Neural crest cell (in vitro differentiated cells): ENCODE measurements around the gene SPDYC. TPM values are rescaled to one million over a fixed set of nuclear protein-coding genes. Genes with fewer than 3 reads are reported as not detected.
A peak's percentile ranks its signal among the peaks of the same experiment; 100 is the strongest.

ENCODE experiments used
- DNase-seq: peaks from one replicate; pipeline ENCODE4 v3.0.0; 2021; ENCODE audit warnings: low read depth, mixed read lengths, low spot score
- H3K27ac Mint-ChIP-seq: one replicate; pipeline ENCODE4 v1.8.0; 2021; ENCODE audit warnings: mild to moderate bottlenecking, mixed read lengths; ENCODE audit not compliant: unreplicated experiment
- H3K27me3 Mint-ChIP-seq: 2 replicates; pipeline ENCODE4 v1.8.0; 2021; ENCODE audit warnings: low read depth, mild to moderate bottlenecking, mixed read lengths
- H3K36me3 Mint-ChIP-seq: 2 replicates; pipeline ENCODE4 v1.8.0; 2021; ENCODE audit warnings: low read depth, mild to moderate bottlenecking, mixed read lengths
- H3K4me1 Mint-ChIP-seq: 2 replicates; pipeline ENCODE4 v1.8.0; 2021; ENCODE audit warnings: mixed read lengths
- H3K4me3 Mint-ChIP-seq: one replicate; pipeline ENCODE4 v1.8.0; 2021; ENCODE audit warnings: mild to moderate bottlenecking, mixed read lengths
- H3K9me3 Mint-ChIP-seq: 2 replicates; pipeline ENCODE4 v1.8.0; 2021; ENCODE audit warnings: mixed read lengths
- CTCF ChIP-seq: fragments of 200-600 bp; sonication (generic); conservative IDR thresholded peaks from 2 replicates; pipeline ENCODE4 v1.5.0; 2021; ENCODE audit warnings: antibody characterized with exemption, mild to moderate bottlenecking
- total RNA-seq: library from RNA; stranded (reverse); gene quantifications from 2 replicates; pipeline ENCODE4 v1.2.1, GENCODE V29; 2021

Gene SPDYC
- total RNA-seq, 1 donor from 2014 or later: not detected

DNA sequence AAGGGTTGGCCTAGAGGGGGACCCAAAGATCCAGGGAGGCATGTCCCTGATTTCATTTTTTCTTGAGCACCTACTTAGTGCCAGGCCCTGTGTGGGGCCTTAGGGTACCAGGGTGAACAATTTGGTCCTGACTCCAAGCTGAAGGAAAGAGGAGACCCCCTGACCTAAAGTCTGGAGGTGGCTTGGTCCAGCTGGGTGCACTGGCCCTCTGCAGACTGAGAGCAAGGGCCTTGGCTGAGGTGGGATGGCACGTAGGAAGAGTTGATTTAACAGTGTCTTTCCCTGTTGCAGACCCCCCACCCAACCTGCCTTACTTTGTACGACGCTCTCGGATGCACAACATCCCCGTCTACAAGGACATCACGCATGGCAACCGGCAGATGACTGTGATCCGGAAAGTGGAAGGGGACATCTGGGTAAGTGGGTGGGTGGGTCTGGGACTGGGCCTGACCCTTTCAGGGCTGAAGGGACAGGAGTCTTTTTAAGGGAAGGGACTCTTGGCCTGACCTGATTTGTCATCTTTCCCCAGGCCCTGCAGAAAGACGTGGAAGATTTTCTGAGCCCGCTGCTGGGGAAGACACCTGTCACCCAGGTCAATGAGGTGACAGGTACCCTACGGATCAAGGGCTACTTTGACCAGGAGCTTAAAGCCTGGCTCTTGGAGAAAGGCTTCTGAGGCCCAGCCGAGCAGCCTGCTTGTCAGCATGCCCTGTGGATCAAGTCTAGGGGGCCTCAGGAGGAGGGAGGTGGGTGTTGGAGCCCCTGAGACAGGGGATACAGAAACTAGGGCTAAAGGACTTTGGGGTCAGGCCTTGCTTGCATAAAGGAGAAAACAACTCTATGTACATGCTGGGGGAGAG, 44.6 kb upstream of the SPDYC start:
- DNase-seq: no peak
- peak overlapping the region; percentile 57 for H3K4me3 Mint-ChIP-seq

GRCh38 chr11:65126624-65127274, 43.3 kb upstream of the SPDYC start:
- peaks cover 10% of the 10 kb centered on the region for H3K36me3 Mint-ChIP-seq
- DNase-seq: no peak
- peak overlapping the region; percentile 57 for H3K4me3 Mint-ChIP-seq
- H3K27me3 Mint-ChIP-seq: no peaks in the 10 kb centered on the region
- H3K9me3 Mint-ChIP-seq: no peaks in the 10 kb centered on the region
- no peak for TF ChIP-seq CTCF
- H3K27ac Mint-ChIP-seq: no peak overlapping the region
- H3K4me1 Mint-ChIP-seq: peaks cover 16% of the 10 kb centered on the region

More for the DNA sequence above, 44.6 kb upstream of the SPDYC start:
- no peak for TF ChIP-seq CTCF
- H3K27ac Mint-ChIP-seq: no peak overlapping the region
- H3K9me3 Mint-ChIP-seq: no peaks in the 10 kb centered on the region
- peaks cover 25% of the 10 kb centered on the region for H3K4me1 Mint-ChIP-seq
- no peaks in the 10 kb centered on the region for H3K27me3 Mint-ChIP-seq
- peaks cover 13% of the 10 kb centered on the region for H3K36me3 Mint-ChIP-seq

DNA sequence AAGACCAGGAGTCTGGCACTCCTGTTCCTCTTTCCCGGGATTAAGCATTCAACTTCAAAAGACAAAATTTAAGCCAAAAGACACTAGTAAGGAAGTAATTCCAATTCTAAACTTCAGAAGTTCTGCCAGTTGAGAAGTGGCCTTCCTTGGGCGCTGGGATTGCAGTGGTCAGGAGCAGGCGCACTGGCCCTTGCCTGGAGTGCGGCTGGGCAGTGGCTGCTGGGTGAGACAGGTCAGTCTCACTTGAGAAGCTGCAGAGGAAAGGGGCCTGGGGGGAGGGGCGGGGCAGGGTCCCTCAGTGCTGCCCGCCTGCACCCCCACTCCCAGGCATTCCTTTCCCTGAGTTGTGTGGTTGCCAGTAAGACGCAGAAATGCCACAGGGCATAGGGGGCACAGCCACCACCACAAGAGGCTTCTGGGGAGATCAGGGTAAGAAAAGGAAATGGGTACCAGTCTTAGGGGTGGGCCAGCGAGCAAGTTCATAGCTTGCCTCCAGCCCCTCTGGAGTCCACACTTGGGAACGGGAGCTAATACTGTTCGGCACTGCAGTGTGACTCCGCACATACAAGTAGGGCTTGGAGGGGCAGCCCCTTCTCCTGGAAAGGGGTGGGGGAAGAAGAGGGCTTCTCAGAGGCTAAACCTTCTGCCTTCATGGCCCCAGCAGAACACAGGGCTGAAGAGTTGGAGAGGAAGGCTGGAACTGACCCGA, 42.4 kb upstream of the SPDYC start:
- no peak for DNase-seq

DNA sequence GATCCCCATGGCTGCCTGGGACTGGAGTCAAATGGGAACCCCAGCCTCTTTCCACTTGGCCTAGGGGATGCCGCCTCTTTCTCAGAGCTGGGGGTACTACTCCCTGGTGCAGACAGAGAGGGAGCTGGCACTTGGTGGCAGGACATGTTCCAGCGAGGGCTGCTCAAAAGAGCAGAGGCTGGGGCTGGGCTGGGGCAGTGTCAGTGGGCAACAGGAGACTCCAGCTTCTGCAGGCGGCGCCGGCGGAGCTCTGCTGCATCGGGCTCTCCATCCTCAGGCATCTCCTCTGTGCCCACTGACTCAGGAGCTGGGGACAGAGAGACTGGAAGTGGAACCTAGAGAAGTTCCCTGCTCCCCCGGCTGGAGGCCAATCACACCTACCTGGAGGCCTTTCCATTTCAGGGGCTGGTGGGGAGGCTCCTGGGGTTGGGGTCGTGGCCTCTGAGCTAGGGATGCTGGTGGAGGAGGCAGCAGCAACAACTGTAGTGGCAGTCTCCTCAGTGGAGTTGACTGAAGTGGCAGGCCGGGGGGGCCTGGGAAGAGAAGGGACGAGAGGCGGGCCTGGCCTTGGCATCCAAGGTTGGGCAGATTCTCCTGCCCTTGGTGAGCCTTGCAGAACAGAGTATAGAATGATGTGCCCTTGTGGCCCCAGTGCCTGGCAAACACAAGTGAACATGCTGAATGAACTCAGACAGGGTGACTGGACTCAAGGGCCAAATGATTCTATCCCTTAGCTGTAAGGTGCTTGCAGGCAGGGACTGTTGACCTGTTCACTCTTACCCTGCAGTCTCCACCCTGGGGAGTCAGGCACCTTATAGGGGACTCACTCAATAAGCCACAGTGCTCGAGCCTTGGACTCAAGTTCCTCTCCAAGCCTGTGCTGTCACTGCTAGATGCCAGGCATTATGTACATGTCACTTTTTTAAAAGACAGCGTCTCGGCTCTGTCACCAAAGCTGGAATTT, 41.6 kb upstream of the SPDYC start:
- no peak overlapping the region for H3K27ac Mint-ChIP-seq
- H3K4me1 Mint-ChIP-seq: peaks cover 12% of the 10 kb centered on the region
- H3K9me3 Mint-ChIP-seq: no peaks in the 10 kb centered on the region

More for the DNA sequence above, 42.4 kb upstream of the SPDYC start:
- H3K4me3 Mint-ChIP-seq: peak overlapping the region; percentile 49
- no peak overlapping the region for H3K27ac Mint-ChIP-seq
- no peak for TF ChIP-seq CTCF
- H3K27me3 Mint-ChIP-seq: no peaks in the 10 kb centered on the region
- no peaks in the 10 kb centered on the region for H3K9me3 Mint-ChIP-seq
- H3K4me1 Mint-ChIP-seq: peaks cover 8% of the 10 kb centered on the region
- H3K36me3 Mint-ChIP-seq: peaks cover 4% of the 10 kb centered on the region

More for the DNA sequence above, 41.6 kb upstream of the SPDYC start:
- peaks cover 4% of the 10 kb centered on the region for H3K36me3 Mint-ChIP-seq
- no peak for DNase-seq
- no peak for TF ChIP-seq CTCF
- H3K27me3 Mint-ChIP-seq: no peaks in the 10 kb centered on the region
- peak overlapping the region; percentile 44 for H3K4me3 Mint-ChIP-seq
